ENCODE results near the gene MTIF2. TPM values are rescaled to one million over a fixed set of nuclear protein-coding genes. Genes with fewer than 3 reads are reported as not detected.
"Not testable (repeated sequence)": the region's sequence is repeated elsewhere in the genome, so short reads cannot be mapped to it uniquely, and the experiment has no call there.

MTIF2 gene
- total RNA-seq, 2 experiments from 2014 or later: 13.0 to 15.6 TPM

- POLR2A ChIA-PET: interaction anchor here (1.1 to 2.1 kb wide), 4 partner anchors 12 to 250 kb away, joined by 3 to 7 read pairs (median 7); partner anchors contain the start of genes CFAP36, CLHC1 and RPS27A
- peak overlapping the region; percentile 66 to 84 for H3K27ac ChIP-seq (ENCODE audit: low read depth in 1 of 2, low read length in 2 of 2)
- no peak for TF ChIP-seq CTCF (IDR thresholded peaks at IDR 0.05)
These were observed 587 bp upstream of the MTIF2 start for GRCh38 chr2:55269645-55269990.

GRCh38 chr2:55268288-55268906 lies 634 bp downstream of the MTIF2 start:
- peaks cover 19% of the 10 kb centered on the region for H3K4me1 Mint-ChIP-seq (ENCODE audit: low read depth)
- peaks cover 11% of the 10 kb centered on the region for H3K36me3 ChIP-seq (ENCODE audit: insufficient read depth, low read length)
- no peak for TF ChIP-seq CTCF (IDR thresholded peaks at IDR 0.05)
- peaks cover 42% of the 10 kb centered on the region for H3K36me3 Mint-ChIP-seq (ENCODE audit: low read depth)
- peak overlapping the region; percentile 96 for H3K4me3 Mint-ChIP-seq
- CTCF ChIA-PET: no interaction called here
- H3K4me3 ChIP-seq (ENCODE audit: low read length): peak overlapping the region; percentile 87
- no peaks in the 10 kb centered on the region for H3K9me3 ChIP-seq (ENCODE audit: control insufficient read depth in 1 of 2, insufficient read depth in 1 of 2, low read length in 2 of 2)
- no peaks in the 10 kb centered on the region for H3K27me3 Mint-ChIP-seq
- no peaks in the 10 kb centered on the region for H3K27me3 ChIP-seq (ENCODE audit: control insufficient read depth in 1 of 2, insufficient read depth in 2 of 2, low read length in 2 of 2)
- H3K4me1 ChIP-seq (ENCODE audit: insufficient read depth, low read length): peaks cover 15% of the 10 kb centered on the region
- DNase-seq (peak in 1 of 14 experiments; percentile 6), ATAC-seq (ENCODE audit: poor library complexity) (peak; percentile 12)
- POLR2A ChIA-PET: interaction anchor here (0.9 to 2.1 kb wide), 4 partner anchors 9 to 252 kb away, joined by 4 to 7 read pairs (median 5); partner anchors contain the start of genes CFAP36, CLHC1 and RPS27A
- no peaks in the 10 kb centered on the region for H3K9me3 Mint-ChIP-seq
- peak overlapping the region; percentile 95 for H3K27ac Mint-ChIP-seq
- intact Hi-C loops (cut with DNase I, micrococcal nuclease): loop anchor here (1.0 to 10.0 kb wide), 4 partner anchors 14 to 346 kb away; partner anchors contain the start of genes CCDC88A (in 1 of the 2), CLHC1 (in 1 of the 2), PPP4R3B (in 1 of the 2) and RPS27A (in 1 of the 2)
- H3K27ac ChIP-seq (ENCODE audit: low read depth in 1 of 2, low read length in 2 of 2): peak overlapping the region; percentile 66 to 84

More at GRCh38 chr2:55269645-55269990, 587 bp upstream of the MTIF2 start:
- Mint-ChIP-seq H3K27me3 (no peaks in the 10 kb centered on the region), H3K4me1 (ENCODE audit: low read depth) (peaks cover 19% of the 10 kb centered on the region), H3K27ac (peak overlapping the region; percentile 95), H3K9me3 (no peaks in the 10 kb centered on the region), H3K36me3 (ENCODE audit: low read depth) (peaks cover 30% of the 10 kb centered on the region), H3K4me3 (peak overlapping the region; percentile 96)
- CTCF ChIA-PET: interaction anchor here (0.6 to 1.1 kb wide), 2 partner anchors 162 to 255 kb away, joined by 4 read pairs; no protein-coding TSS in a partner anchor
- Histone ChIP-seq H3K36me3 (ENCODE audit: insufficient read depth, low read length) (peaks cover 3% of the 10 kb centered on the region), H3K27me3 (ENCODE audit: control insufficient read depth in 1 of 2, insufficient read depth in 2 of 2, low read length in 2 of 2) (no peaks in the 10 kb centered on the region), H3K4me1 (ENCODE audit: insufficient read depth, low read length) (peaks cover 15% of the 10 kb centered on the region), H3K9me3 (ENCODE audit: control insufficient read depth in 1 of 2, insufficient read depth in 1 of 2, low read length in 2 of 2) (no peaks in the 10 kb centered on the region), H3K4me3 (ENCODE audit: low read length) (peak overlapping the region; percentile 87)
- intact Hi-C loops (cut with DNase I, micrococcal nuclease): loop anchor here in 1 of 2 experiments (2.0 to 10.0 kb wide), 3 partner anchors 13 to 345 kb away; partner anchors contain the start of genes CCDC88A and PPP4R3B
- ATAC-seq (ENCODE audit: poor library complexity): no peak
- DNase-seq: peak in 4 of 14 experiments; percentile 15 to 35 (median 20)

- H3K27me3 ChIP-seq (ENCODE audit: control insufficient read depth in 1 of 2, insufficient read depth in 2 of 2, low read length in 2 of 2); H3K4me3 ChIP-seq (ENCODE audit: low read length); H3K4me3 Mint-ChIP-seq; H3K4me1 Mint-ChIP-seq (ENCODE audit: low read depth); H3K9me3 Mint-ChIP-seq; DNase-seq; CTCF ChIA-PET; H3K27ac Mint-ChIP-seq; H3K4me1 ChIP-seq (ENCODE audit: insufficient read depth, low read length); H3K27ac ChIP-seq (ENCODE audit: low read depth in 1 of 2, low read length in 2 of 2); H3K9me3 ChIP-seq (ENCODE audit: control insufficient read depth in 1 of 2, insufficient read depth in 1 of 2, low read length in 2 of 2); intact Hi-C loops (cut with DNase I, micrococcal nuclease); ATAC-seq (ENCODE audit: poor library complexity); H3K27me3 Mint-ChIP-seq: not testable (repeated sequence)
- POLR2A ChIA-PET: interaction anchor here (0.6 to 1.0 kb wide), 3 partner anchors 9 to 34 kb away, joined by 3 to 4 read pairs (median 3); no protein-coding TSS in a partner anchor
- peaks cover 60% of the 10 kb centered on the region for H3K36me3 Mint-ChIP-seq (ENCODE audit: low read depth)
- H3K36me3 ChIP-seq (ENCODE audit: insufficient read depth, low read length): peaks cover 45% of the 10 kb centered on the region
These were observed 9.4 kb downstream of the MTIF2 start for GRCh38 chr2:55259586-55259985.

All from CD4-positive, alpha-beta T cell (primary cell).